Measurements from ENCODE around the gene GK.
"Not testable (repeated sequence)": the region's sequence is repeated elsewhere in the genome, so short reads cannot be mapped to it uniquely, and the experiment has no call there.

The GK gene

DNA sequence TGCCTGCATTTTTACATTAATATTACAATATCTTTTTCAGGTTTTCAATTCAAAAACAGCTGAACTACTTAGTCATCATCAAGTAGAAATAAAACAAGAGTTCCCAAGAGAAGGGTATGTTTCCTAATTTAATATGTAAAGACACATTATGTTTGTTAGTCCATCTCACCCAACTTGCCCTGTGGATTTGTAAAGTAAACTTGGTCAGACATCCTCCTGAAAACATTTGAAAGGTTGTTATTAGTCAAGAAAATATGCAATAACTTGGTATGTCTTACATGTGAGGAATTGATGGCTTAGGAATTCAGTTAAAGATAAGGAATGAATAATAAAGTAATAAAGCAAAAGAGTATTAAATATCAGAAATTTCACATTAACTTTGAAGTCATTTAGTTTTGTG is 12.2 kb downstream of the GK start:
- TF ChIP-seq CTCF (IDR thresholded peaks at IDR 0.05), result no peak
- intact Hi-C loops (cut with DNase I; ENCODE audit: low total_unique reads), result no loop called here
- H3K9me3 ChIP-seq, result no peaks in the 10 kb centered on the region
- no peak overlapping the region for H3K27ac ChIP-seq
- no peaks in the 10 kb centered on the region for H3K36me3 ChIP-seq
- no peaks in the 10 kb centered on the region for H3K27me3 ChIP-seq
- DNase-seq, result no peak
- H3K4me1 ChIP-seq, result no peaks in the 10 kb centered on the region
- H3K4me3 ChIP-seq, result no peak overlapping the region

DNA sequence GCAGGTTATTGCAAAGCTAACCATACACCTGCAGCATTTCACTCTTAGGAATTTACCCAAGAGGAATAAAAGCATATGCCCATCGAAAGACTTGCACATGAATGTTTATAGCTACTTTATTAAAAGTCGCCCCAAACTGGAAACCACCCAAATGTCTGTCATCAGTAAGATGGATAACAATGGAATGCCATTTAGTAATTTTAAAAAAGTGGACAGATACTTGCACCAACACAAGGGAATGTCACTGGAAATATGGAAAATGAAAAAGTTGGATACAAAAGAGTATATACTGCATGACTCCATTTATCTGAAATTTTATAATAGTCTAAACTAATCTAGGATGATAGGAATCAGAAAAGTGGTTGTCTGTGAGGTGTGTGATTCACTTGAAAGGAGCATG is 12.9 kb downstream of the GK start:
- DNase-seq, result no peak
- intact Hi-C loops (cut with DNase I; ENCODE audit: low total_unique reads), result no loop called here
- Histone ChIP-seq H3K27me3 (no peaks in the 10 kb centered on the region), H3K4me3 (no peak overlapping the region), H3K36me3 (no peaks in the 10 kb centered on the region), H3K4me1 (no peaks in the 10 kb centered on the region), H3K27ac (no peak overlapping the region), H3K9me3 (no peaks in the 10 kb centered on the region)
- no peak for TF ChIP-seq CTCF (IDR thresholded peaks at IDR 0.05)

DNA sequence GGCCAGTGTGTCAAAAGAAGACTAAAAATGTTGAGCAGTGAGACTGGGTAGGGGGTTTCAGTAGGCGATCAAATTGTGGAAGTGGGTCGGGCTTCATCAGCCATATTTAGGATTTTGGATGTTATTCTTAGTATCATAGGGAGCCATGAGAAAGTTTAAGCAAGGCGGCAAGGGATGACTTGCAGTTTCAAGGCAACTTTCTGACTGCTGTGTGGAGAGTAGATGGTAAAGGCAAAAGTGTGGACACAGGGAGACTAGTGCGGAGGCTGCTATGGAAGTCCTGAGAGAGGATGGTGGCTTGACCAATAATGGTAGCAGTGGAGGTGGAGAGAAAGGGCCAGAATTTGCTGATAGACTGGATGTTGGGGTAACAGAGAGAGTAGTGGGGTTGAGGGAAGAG is 15.4 kb downstream of the GK start:
- no peak for DNase-seq
- Histone ChIP-seq H3K4me1 (no peaks in the 10 kb centered on the region), H3K36me3 (no peaks in the 10 kb centered on the region), H3K4me3 (no peak overlapping the region), H3K27me3 (no peaks in the 10 kb centered on the region), H3K9me3 (no peaks in the 10 kb centered on the region), H3K27ac (no peak overlapping the region)
- intact Hi-C loops (cut with DNase I; ENCODE audit: low total_unique reads), result no loop called here
- TF ChIP-seq CTCF (IDR thresholded peaks at IDR 0.05), result no peak

GRCh38 chrX:30671189-30671588 is 18.0 kb downstream of the GK start:
- H3K4me1 ChIP-seq; H3K9me3 ChIP-seq; H3K27ac ChIP-seq; DNase-seq; H3K36me3 ChIP-seq; H3K4me3 ChIP-seq; intact Hi-C loops (cut with DNase I; ENCODE audit: low total_unique reads); H3K27me3 ChIP-seq: not testable (repeated sequence)

- intact Hi-C loops (cut with DNase I; ENCODE audit: low total_unique reads), result no loop called here
- DNase-seq, result no peak
- H3K4me3 ChIP-seq, result no peak overlapping the region
- H3K36me3 ChIP-seq, result no peaks in the 10 kb centered on the region
- no peak for TF ChIP-seq CTCF (IDR thresholded peaks at IDR 0.05)
- no peaks in the 10 kb centered on the region for H3K27me3 ChIP-seq
- no peak overlapping the region for H3K27ac ChIP-seq
- H3K4me1 ChIP-seq, result no peaks in the 10 kb centered on the region
- no peaks in the 10 kb centered on the region for H3K9me3 ChIP-seq
These were observed 20.0 kb downstream of the GK start for GRCh38 chrX:30673127-30673796.

- H3K4me3 ChIP-seq, result no peak overlapping the region
- no peaks in the 10 kb centered on the region for H3K4me1 ChIP-seq
- TF ChIP-seq CTCF (IDR thresholded peaks at IDR 0.05), result no peak
- H3K27me3 ChIP-seq, result no peaks in the 10 kb centered on the region
- no peaks in the 10 kb centered on the region for H3K36me3 ChIP-seq
- intact Hi-C loops (cut with DNase I; ENCODE audit: low total_unique reads), result no loop called here
- DNase-seq, result no peak
- H3K27ac ChIP-seq, result no peak overlapping the region
- H3K9me3 ChIP-seq, result no peaks in the 10 kb centered on the region
These were observed 20.8 kb downstream of the GK start for GRCh38 chrX:30673884-30674598.

Data from tibial artery (tissue), 4 donors.